GM12878 (cell line): Measurements from ENCODE around the gene TSEN54. TPM values are rescaled to one million over a fixed set of nuclear protein-coding genes. Genes with fewer than 3 reads are reported as not detected.

ENCODE experiments used
- ATAC-seq: fragments of 200-7000 bp; cut with Tn5 transposase; 3 replicates; pipeline ENCODE4 v1.9.1; 2020; ENCODE audit warnings: mild to moderate bottlenecking, moderate library complexity
- BruUV-seq: library from RNA; stranded (reverse); fragments of 400-500 nt; replicated peaks from 2 replicates; lab custom pipeline; 2021; lab: Mats Ljungman, UMichigan
- CTCF ChIA-PET: fragments of 300-600 bp; sonication (Branson Sonifier 250); formaldehyde crosslinking; extraction: SDS; loops from one replicate; lab custom pipeline; 2021; ENCODE audit warnings: inconsistent platforms; lab: Yijun Ruan, JAX
- POLR2A ChIA-PET: fragments of 350-600 bp; formaldehyde crosslinking; extraction: SDS; loops from one replicate; lab custom pipeline; 2021; ENCODE audit warnings: inconsistent platforms; lab: Charles Lee
- RAD21 ChIA-PET: fragments of 300-600 bp; sonication (Branson Sonifier 250); formaldehyde crosslinking; loops from one replicate; lab custom pipeline; 2023; ENCODE audit warnings: antibody characterized with exemption; ENCODE audit not compliant: unreplicated experiment; lab: Charles Lee
- SMC1A ChIA-PET: fragments of 300-600 bp; sonication (Branson Sonifier 250); formaldehyde crosslinking; loops from one replicate; lab custom pipeline; 2023; ENCODE audit not compliant: unreplicated experiment, uncharacterized antibody; lab: Charles Lee
- DNase-seq: peaks from one replicate; pipeline ENCODE4 v3.0.0-alpha.2; 2011; ENCODE audit warnings: low read depth, low spot score
- FAIRE-seq: peaks from 3 replicates; lab custom pipeline; 2011; peaks lifted over from hg19 to GRCh38; lab: Jason Lieb, UNC
- H2AFZ ChIP-seq: 2 replicates; pipeline ENCODE4 v1.6.0; 2011; ENCODE audit warnings: low read depth, low read length, control low read depth; ENCODE audit not compliant: control insufficient read depth
- H3K27ac ChIP-seq: 2 replicates; pipeline ENCODE4 v1.5.1; 2011; ENCODE audit warnings: control low read depth; ENCODE audit not compliant: control insufficient read depth, insufficient read depth
- H3K27me3 ChIP-seq, 2 experiments: replicated peaks in 1 of 2; 2 replicates each; pipeline versions ENCODE4 v1.6.0 to v1.6.1; 2011; ENCODE audit warnings: low read length in 1 of 2; ENCODE audit not compliant: control insufficient read depth in 2 of 2, insufficient read depth in 2 of 2
- H3K36me3 ChIP-seq, 2 experiments: 2 replicates each; pipeline ENCODE4 v1.5.1; 2011; ENCODE audit warnings: low read length in 1 of 2; ENCODE audit not compliant: control insufficient read depth in 2 of 2, insufficient read depth in 2 of 2
- H3K4me1 ChIP-seq: 2 replicates; pipeline ENCODE4 v1.6.1; 2011; ENCODE audit warnings: mild to moderate bottlenecking, low read length, moderate library complexity, mixed read lengths; ENCODE audit not compliant: control insufficient read depth, insufficient read depth
- H3K4me2 ChIP-seq: 2 replicates; pipeline ENCODE4 v1.6.0; 2011; ENCODE audit warnings: control low read depth; ENCODE audit not compliant: control insufficient read depth, insufficient read depth
- H3K4me3 ChIP-seq: fragments of 200-600 bp; sonication (generic); 2 replicates; pipeline ENCODE4 v1.5.1; 2016
- H3K79me2 ChIP-seq: 2 replicates; pipeline ENCODE4 v1.6.0; 2011; ENCODE audit warnings: low read length; ENCODE audit not compliant: control insufficient read depth, insufficient read depth
- H3K9ac ChIP-seq: 2 replicates; pipeline ENCODE4 v1.8.0; 2011; ENCODE audit warnings: low read length, control low read depth, mixed read lengths; ENCODE audit not compliant: control insufficient read depth, insufficient read depth
- H3K9me3 ChIP-seq: replicated peaks from 3 replicates; pipeline ENCODE4 v1.5.1; 2011; ENCODE audit warnings: mild to moderate bottlenecking, low read length; ENCODE audit not compliant: control insufficient read depth, insufficient read depth
- H4K20me1 ChIP-seq: 2 replicates; pipeline ENCODE4 v1.6.0; 2011; ENCODE audit not compliant: control insufficient read depth, insufficient read depth
- CHD1 ChIP-seq: IDR thresholded peaks from 2 replicates; pipeline ENCODE4 v1.6.1; 2012; ENCODE audit warnings: low read depth, low read length, improper control_type of control experiment
- E2F8 ChIP-seq: fragments of 450-650 bp; IDR thresholded peaks from 2 replicates; pipeline ENCODE4 v1.6.1; 2018; ENCODE audit warnings: mild to moderate bottlenecking, low read depth, moderate library complexity; ENCODE audit not compliant: partially characterized antibody
- EP300 ChIP-seq, 2 experiments: fragments of 150-350 bp in 1 of 2; IDR thresholded peaks; 2 replicates each; pipeline ENCODE4 v1.6.1; 2011 to 2012; ENCODE audit warnings: low read depth in 2 of 2, low read length in 2 of 2, borderline replicate concordance in 1 of 2, improper control_type of control experiment in 1 of 2, inconsistent platforms in 1 of 2; ENCODE audit not compliant: control insufficient read depth in 1 of 2
- GABPA ChIP-seq: IDR thresholded peaks from 2 replicates; pipeline ENCODE4 v1.6.1; 2014; ENCODE audit warnings: antibody characterized with exemption, low read depth, mild to moderate bottlenecking, inconsistent platforms
- SP1 ChIP-seq: IDR thresholded peaks from one replicate; pipeline ENCODE4 v1.6.1; 2011; ENCODE audit warnings: low read depth, low read length
- STAT1 ChIP-seq: fragments of 450-650 bp; conservative IDR thresholded peaks from 2 replicates; pipeline ENCODE4 v1.6.1; 2014; ENCODE audit warnings: antibody characterized with exemption, mild to moderate bottlenecking
- TAF1 ChIP-seq: IDR thresholded peaks from 2 replicates; pipeline ENCODE4 v1.6.1; 2011; ENCODE audit warnings: mild to moderate bottlenecking, low read depth, low read length, borderline replicate concordance
- ZNF687 ChIP-seq: fragments of 450-650 bp; IDR thresholded peaks from 2 replicates; pipeline ENCODE4 v1.6.1; 2017; ENCODE audit warnings: mild to moderate bottlenecking, moderate library complexity
- WGBS: methylation state at CpG from one replicate; pipeline ENCODE4 v1.1.6; 2016; ENCODE audit warnings: low lambda C conversion rate; ENCODE audit not compliant: insufficient replicate concordance, insufficient coverage; ENCODE audit errors: missing lambda C conversion rate; 5-methylcytosine and 5-hydroxymethylcytosine counted together
- in situ Hi-C: fragments of 300-500 bp; cut with MboI; formaldehyde crosslinking; loops from 9 replicates; pipeline ENCODE4 v1.14.3; 2018; ENCODE audit warnings: mixed read lengths
- intact Hi-C: fragments of 100-400 bp; cut with micrococcal nuclease; formaldehyde crosslinking; loops from one replicate; pipeline ENCODE4 v1.14.2; 2022; ENCODE audit not compliant: unreplicated experiment
- polyA plus RNA-seq, 11 experiments: library from polyadenylated mRNA; depleted of rRNA in 4 of 11; unstranded in 6 of 11; stranded (reverse) in 5 of 11; fragments of >200 nt; fragmentation: Nextera tagmentation in 4 of 11; fragmentation: Illumina TruSeq in 1 of 11; extraction: Ambion mirVana in 4 of 11; extraction: Trizol in 1 of 11; gene quantifications; 1 replicate in 1 of 11; 2 replicates in 10 of 11; pipeline versions ENCODE4 v1.2.1 to v1.2.3, GENCODE V29; 2011 to 2016; ENCODE audit warnings: inconsistent platforms in 2 of 11, missing spikeins in 2 of 11, low read depth in 1 of 11
- total RNA-seq, 4 experiments: library from RNA; depleted of rRNA in 3 of 4; stranded (reverse); fragments of >200 nt in 3 of 4; fragmentation: Illumina TruSeq in 1 of 4; extraction: Trizol in 1 of 4; gene quantifications; 2 replicates each; pipeline versions ENCODE4 v1.2.1 to v1.2.3, GENCODE V29; 2013 to 2021

TSEN54 gene
- total and polyA plus RNA-seq, 10 of the 15 experiments (the other 5 are each of a cell fraction or from before 2014, with no cell fraction given): 7.1 to 48.0 (median 41.1) TPM

- no peak for TF ChIP-seq ZNF687
These were observed 26.8 kb upstream of the TSEN54 start (continued) for GRCh38 chr17:75489511-75489955.

GRCh38 chr17:75490173-75490743, 26.1 kb upstream of the TSEN54 start:
- H3K9me3 ChIP-seq: no peaks in the 10 kb centered on the region
- H3K4me1 ChIP-seq: peaks cover 13% of the 10 kb centered on the region
- no peak overlapping the region for H3K4me3 ChIP-seq
- BruUV-seq: no TSS peak
- H3K4me2 ChIP-seq: no peak overlapping the region
- 72% methylated on average over 14 of the region's 14 CpGs for WGBS
- ChIA-PET RAD21 (no interaction called here), CTCF (interaction anchor here (0.7 kb wide), 1 partner anchor 15 kb away, joined by 3 read pairs; no protein-coding TSS in a partner anchor), SMC1A (no interaction called here), POLR2A (no interaction called here)
- TF ChIP-seq STAT1: no peak
- no peak for TF ChIP-seq SP1
- no peak for TF ChIP-seq CHD1
- TF ChIP-seq EP300 (IDR thresholded peaks at IDR 0.05; ENCODE audit: borderline replicate concordance in 1 of 2, control insufficient read depth in 1 of 2, low read depth in 2 of 2, low read length in 2 of 2): no peak
- no peak for TF ChIP-seq GABPA
- TF ChIP-seq TAF1: no peak
- no peak for TF ChIP-seq E2F8
- no peaks in the 10 kb centered on the region for H3K79me2 ChIP-seq
- FAIRE-seq: no peak
- intact Hi-C loops: no loop called here
- no peaks in the 10 kb centered on the region for H3K27me3 ChIP-seq
- H3K9ac ChIP-seq: no peak overlapping the region
- in situ Hi-C loops: no loop called here
- H3K36me3 ChIP-seq: peaks cover 7 to 10% of the 10 kb centered on the region in 2 experiments; a peak in 3 of 4 replicates
- ATAC-seq: no peak
- no peak overlapping the region for H3K27ac ChIP-seq
- H2AFZ ChIP-seq: no peak overlapping the region
- no peaks in the 10 kb centered on the region for H4K20me1 ChIP-seq
- DNase-seq: no peak
